ENCODE measurements around the gene VGLL4.

VGLL4 gene

DNA sequence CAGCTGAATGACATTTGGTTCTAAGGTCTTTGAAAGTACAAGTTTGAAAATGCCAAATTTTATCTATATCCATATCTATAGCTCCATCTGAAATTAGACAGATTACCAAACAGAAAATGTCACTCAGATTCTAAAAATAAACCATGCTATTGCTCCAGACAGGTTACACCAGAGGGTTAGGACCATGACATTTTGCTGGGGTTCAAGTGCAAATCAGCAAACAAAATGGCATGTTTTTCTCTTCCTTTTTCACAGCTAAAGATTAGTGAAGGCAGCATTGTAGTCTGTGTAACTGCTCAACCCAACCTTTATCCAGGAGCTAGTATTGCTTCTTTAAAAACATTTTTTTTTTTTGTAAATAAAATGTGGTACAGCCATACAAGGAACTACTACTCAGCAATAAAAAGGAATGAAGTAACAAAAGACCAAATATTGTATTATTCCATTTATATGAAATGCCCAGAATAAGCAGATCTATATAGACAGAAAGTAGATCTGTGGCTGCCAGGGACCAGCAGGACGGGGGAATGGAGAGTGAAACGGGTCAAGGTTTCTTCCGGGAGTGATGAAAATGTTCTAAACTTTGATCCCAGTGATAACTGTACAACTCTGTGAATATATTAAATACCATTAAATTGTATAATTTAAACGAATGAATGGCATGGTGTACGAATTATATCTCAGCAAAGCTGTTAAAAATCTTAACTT lies 18.2 kb downstream of the VGLL4 start:
- DNase-seq, result no peak

DNA sequence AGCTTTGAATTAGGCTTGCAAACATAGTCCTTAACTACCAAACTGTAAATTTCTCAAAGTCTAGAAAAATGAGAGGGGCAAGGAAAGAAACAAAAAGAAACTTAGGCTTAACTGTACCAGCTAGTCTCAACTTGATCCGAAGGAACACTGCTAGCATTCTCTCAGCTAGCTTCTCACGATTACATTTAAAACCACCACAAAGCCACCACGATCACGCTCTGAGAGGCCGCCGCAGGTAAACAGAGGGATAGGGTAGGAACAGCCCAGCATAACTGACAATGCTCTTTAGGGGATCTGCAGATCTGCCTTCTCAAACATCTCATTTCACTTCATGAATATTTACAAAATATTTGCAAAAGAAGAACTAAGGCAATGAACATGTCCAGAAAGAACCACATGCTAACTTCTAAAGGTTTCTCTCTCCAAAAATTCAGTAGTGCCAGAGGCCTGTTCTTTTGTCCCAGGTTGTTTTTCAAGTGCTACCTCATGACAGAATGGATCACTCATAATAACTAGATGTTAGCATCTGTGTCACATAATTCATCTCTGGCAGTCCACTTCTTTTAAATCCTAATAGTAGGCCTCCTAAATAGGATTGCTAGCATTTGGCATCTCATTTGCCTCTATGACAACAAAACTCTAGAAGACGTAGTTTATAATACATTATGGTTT lies 18.9 kb downstream of the VGLL4 start:
- DNase-seq, result peak in 1 of 2 experiments; percentile 73

DNA sequence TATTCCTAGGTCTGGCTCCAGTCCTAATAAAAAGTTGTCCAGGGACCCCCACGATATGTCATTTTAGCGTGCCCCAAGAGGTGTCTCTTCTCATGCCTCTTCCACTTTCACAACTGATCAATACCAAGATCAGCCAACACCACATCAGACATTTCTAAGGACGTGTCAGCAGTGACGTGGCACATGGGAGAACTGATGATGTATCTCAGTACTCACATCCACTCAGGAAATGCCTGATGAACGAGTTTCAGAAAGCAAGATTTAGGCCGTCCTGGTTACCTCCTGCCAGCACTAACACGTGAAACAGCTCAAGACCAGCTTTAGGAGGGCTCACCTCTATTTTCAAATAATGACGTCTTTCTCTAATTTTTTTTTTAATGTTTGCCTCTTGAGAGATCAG lies 19.6 kb downstream of the VGLL4 start:
- no peak for DNase-seq

DNA sequence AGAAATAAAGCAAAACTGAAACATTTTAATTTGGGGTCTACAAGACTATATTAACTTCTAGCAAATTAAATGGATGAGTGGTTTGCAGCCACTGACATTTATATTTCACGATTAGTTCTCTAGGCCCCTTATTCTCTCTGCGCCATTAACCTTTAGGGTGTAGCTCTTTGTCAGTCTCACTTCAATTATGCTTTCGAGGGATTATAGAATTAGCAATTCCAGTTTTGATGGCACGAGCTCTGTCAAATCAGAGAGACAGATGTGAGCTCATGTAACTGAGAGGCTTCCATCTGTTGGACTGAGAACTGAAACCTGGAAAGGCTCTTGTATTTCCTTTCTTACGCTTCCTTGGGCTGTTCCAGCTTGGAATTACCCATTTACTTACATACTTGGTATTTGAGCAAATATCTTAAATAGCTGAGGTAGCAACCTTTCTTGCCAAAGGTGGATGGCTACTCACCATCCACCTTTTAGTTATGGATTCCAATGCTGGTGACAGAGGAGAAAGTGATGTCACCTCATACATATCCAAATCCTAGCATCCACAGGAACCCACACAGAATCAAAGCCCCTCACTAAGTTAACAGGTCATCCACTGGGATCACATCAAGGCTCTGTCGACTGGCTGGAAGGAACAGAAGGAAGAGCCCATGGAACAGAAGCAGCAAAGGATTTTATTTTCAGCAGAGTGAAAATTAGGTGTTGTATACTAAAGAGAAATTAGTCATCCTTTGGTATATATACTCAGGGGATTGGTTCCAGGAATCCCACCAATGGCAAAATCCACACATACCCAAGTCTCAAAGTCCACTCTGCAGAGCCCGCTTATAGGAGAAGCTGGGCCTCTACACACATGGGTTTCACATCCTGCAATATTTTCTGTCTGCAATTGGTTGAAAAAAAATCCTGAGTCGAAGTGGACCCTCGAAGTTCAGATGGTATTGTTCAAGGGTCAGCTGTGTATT lies 20.8 kb downstream of the VGLL4 start:
- DNase-seq, result peak; percentile 91 to 97

DNA sequence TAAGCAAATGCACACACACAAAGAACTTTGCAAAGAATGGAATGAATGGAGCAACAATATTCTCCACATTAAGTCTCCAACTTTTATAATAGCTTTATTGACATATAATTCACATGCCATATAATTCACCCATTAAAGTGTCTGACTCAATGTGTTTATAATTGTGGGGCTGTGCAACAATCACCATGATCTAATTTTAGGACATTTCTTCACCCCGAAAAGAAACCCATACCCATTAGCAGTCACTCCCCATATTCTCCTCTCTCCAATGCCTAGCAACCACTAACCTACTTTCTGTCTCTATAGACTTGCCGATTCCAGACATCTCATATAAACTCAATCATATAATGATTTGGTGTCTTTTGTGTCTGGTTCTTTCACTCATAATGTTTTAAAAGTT lies 22.6 kb downstream of the VGLL4 start:
- DNase-seq, result no peak

DNA sequence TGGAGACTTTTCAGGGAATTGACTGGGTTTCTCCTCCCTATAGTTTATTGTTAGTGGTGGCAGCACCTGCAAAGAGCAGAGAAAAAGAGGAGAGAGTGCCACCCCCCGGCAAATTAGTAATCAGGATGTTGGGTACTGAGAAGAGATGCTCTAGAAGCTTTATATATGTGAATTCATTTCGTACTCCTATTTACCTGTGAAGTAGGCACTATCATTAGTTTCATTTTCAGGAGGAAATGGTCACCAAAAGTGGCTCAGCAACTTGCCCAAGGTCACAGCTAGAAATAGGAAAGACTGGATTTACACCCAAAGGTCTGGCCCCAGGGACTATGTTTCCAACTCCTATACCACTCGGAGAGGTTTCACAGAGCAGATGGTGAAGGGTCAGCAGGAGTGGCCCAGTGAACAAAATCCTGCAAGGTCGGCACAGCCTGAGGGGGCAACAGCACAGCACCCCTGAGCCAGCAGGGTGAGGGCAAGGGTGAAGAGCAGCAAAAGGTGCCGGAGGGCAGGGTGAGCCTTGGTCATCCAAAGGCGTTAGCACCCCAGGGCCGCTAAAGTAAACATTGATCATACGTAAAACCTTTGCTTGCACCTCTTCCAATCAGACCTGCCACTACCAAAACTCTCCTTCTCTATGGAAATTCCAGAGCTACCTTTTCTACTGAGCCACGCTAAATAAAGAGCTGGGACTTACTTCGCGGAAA lies 23.6 kb downstream of the VGLL4 start:
- DNase-seq, result peak in 1 of 2 experiments; percentile 68

DNA sequence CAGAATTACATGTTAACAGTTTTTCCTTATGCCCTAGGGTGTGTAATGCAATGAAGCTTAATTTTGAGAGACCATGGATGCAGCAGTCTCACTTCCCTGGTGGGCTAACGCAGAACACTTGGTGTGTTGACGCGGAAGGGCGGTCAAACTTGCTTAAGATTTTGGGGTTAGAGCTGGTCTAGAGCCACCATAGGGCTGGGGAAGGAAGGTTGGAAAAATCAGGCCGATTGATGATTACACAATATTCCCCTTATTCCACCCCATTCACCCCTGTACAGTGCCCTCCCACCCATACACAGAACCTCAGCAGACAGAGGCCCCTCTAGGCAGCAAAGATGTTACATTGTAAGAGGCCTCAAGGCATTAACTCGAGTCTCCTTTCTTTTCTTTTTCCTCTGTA lies 24.3 kb downstream of the VGLL4 start:
- no peak for DNase-seq

DNA sequence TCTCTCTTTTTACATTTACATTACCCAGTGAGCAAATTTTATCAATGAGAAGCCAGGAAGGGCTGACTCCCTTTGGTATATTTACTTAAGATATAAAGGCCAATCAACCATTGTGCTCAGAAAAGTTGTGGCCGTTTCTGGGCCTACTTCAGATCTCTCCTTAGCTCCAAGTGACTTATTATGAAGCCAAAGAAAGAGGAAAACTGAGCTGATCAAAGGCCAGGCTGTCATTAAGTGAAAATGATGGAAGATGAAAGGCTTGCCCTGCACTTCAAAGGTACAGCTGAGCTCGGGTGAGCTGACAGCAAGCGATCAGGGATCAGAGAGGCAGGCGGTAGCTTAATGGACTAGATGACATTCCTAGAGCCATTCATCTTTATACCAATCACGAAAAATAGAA lies 24.8 kb downstream of the VGLL4 start:
- no peak for DNase-seq

DNA sequence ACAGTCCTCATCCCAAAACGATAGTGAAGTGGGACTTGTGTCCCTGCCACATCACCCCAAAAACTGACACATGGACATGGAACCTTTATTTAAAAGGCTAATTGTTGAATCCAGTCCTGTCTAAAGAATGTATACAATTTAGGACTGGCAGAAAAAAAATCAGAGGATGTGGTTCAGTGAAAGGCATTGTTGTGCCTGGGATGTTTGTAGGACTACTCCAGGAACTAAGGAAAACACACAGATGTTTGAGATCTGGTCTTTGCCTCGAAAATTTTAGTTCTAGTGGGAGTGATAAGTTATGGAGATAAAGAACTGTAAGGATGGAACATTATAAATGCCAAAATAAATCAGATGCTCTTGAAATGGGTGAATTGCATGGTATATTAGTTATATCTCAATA lies 27.2 kb downstream of the VGLL4 start:
- DNase-seq, result no peak

DNA sequence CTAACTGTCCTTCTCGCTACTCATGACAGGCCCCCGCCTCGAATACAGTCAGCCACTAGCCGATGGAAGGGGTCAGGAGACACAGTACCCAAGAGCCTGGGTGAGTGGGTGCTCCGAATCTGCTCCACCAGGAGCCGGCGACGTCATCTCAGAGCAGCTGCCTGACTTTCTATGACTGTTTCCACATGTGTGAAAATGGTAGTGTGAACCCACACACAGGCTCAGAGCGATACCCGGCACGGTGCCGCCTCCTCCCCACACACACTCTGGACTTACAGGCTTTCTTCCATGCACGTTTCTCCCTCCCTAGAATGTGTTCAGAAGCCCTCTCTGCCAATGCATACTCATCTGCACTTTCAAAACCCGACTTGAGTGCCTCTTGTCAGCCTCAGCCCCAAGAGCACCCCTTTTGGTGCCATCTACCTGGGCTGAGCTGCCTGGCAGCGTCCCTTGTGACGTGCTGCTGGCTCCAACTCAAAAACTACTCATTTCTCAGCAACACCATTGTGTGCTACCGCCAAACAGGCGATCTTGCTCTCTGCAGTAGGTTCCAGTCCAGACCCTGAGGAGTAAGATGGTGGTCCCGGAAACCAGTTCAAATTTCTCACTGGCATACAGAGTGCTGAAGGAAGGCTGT lies 29.7 kb downstream of the VGLL4 start:
- DNase-seq, result no peak

DNA sequence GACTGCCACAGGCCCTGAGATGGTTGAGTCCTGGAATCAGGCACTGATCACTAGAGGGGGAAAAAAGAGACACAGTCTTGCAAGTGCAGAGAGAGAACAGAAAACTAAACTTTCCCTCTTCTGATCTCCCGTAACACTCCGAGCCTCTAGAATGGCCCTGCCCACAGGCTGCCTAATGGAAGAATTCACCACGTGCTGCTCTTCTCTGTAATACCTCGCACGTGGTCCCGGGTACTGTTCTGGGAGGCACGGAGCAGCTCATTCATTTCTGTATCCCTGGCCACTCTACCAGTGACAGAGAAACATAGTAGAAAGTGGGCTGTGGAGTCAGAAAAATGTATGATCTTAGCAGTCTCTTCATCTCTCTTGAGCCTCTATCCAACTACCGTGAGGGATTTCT lies 30.4 kb downstream of the VGLL4 start:
- DNase-seq, result no peak

DNA sequence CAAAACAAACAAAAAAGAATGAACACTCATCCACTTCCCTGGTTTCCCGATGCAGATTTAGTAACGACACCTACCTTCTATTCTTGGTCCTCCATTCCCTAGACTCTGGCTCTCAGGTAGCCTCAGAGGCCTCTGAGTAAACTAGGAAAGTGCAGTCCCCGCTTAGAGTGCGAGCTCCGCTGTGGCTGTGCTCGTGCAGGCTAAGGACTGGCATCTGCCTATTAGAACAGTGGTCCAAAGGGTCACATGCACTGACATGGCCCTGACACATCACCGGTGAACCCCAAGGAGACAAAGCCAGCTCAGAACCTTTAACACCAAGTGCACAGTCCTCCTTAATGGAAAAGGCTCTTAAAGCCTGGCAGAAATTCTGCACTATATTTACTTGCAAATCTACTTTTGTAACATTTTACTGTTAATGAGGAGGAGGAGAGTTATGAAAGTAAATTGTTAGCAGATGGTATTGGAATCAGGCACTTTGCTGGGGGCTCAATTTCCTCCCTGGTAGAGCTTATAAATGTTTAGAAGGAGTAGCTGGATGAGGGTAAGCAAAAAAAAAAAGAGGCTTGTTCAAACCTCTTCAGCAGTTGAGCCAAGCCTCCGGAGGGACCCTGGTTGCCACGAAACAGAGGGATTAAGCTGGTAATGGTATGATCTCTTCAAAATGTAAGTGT lies 31.1 kb downstream of the VGLL4 start:
- peak; percentile 89 for DNase-seq

DNA sequence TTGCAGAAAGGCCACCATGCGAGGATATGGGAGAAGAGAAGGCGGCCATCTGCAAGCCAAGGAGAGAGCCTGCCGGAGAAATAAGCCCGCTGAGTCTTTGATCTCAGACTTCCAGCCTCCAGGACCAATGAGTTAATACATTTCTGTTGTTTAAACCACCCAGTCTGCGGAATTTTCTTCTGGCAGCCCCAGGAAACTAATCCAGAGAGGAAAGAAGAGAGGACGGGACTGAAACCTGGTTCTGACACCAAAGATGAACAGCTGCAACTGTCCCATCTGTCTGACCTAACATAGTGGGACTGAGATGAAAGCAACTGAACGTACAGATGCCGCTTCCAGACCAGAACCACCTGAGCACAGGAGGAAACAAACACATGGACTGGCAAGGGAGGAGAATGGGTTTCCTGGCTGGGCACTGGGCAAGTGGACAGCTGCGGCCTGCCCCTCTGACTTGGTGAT lies 32.3 kb downstream of the VGLL4 start:
- peak; percentile 77 to 80 for DNase-seq

DNA sequence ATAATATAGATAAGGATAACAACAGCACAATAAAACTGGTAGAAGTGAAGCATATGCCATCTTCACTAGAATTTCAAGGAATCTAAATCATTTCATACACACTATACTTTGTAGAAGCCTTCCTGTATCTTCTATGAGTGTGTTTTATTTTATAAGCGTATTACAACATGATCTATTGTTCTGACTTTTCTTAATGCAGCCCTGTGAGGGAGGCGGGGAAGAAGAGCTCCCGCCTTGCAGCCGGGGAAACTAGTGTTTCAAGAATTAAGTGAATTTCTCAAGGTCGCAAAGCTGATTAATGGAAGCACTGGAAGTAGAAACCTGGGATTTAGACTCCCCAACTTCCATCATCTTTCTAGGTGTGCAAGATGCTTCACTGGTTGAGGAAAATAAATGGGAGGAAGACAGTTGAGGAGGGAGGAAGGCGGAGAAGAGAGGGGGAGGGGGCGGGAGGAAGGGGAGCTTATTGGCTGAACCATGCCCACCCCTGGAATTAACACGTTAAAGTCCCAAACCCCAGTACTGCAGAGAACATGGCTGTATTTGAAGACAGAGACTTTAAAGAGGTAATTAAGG lies 32.9 kb downstream of the VGLL4 start:
- DNase-seq, result no peak

DNA sequence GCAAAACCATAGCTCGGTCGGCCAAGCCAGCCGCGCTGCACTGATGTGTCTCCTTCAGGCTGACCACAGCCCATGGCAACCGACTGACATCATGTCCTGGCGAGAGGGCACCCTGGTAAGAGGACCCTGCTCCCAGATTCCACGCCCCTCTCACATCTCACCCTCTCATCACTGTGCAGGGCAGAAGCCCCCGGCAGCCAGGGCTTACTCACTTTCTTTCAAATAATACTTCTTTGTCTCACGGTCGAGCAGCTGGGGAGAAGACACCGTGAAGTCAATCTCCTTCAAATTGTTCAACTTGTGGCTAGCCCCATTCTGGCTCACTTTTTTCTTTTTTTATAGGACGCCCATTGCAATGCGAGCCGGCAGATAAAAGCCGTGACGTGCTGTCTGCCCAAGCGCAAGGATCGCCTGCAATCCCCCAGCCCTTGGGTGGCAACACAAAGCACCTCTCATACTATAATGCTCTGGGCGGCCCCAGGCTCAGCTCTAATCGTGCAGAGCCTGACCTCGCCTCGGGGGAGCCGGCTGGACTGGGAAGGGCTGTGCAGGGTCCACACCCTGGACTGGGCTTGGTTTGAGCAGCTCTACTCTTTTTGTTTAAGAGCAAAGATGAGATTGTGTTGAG lies 33.6 kb downstream of the VGLL4 start:
- DNase-seq, result peak; percentile 20 to 38

DNA sequence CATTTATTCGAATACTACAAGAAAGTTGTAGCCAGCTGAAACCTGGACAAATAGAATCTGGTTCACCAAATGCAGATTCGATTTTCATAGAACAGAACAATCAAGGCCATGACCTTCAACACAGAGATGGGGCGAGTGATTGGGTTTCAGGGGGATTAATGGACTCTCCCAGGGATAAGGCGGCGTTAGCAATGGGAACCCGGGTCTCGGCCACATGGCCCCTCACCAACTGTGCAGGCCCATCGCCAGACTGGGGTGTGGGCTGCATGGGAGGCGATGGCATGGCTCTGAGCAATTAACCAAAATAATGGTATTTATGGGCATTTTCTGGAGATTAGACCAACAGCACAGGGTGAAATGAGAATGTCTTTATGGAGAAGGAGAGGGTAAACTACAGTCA lies 34.2 kb downstream of the VGLL4 start:
- DNase-seq, result peak in 1 of 2 experiments; percentile 24

DNA sequence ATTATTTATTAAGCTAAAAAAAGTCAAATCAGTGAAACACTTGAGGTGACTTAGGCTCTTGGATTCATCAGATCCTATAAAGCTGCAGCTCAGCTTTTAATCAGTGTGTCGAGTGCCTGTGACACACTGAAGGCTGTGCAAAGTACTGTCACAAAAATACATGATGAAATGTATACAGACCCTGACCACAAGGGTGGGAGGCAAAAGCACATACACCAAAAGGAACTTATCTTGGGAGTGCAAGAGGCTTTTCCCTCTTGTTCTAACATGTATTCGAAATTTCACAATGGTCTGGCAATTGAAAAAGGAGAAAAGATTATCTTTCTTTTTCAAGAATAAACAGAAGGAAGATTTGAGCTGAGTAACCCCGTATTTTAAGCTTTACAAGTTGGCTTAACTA lies 35.9 kb downstream of the VGLL4 start:
- DNase-seq, result peak in 1 of 2 experiments; percentile 39

DNA sequence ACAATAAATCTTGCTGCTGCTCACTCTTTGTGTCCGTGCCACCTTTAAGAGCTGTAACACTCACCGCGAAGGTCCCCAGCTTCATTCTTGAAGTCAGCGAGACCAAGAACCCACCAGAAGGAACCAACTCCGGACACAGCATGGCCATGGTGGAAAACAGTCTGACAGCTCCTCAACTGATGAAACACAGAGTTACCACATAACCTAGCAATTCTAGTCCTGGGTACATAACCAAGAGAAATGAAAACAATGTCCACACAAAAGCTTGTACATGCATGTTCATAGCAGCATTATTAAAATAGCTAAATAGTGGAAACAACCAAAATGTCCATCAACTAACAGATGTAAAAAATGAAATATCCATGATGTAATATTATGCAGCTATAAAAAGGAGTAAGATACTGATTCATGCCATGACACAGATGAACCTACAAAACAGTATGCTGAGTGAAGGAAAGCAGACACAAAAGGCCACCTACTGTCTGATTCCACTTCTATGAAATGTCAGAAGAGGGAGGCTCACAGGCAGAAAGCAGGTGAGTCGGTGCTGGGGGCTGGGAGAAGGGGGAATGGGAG lies 36.8 kb downstream of the VGLL4 start:
- DNase-seq, result no peak

DNA sequence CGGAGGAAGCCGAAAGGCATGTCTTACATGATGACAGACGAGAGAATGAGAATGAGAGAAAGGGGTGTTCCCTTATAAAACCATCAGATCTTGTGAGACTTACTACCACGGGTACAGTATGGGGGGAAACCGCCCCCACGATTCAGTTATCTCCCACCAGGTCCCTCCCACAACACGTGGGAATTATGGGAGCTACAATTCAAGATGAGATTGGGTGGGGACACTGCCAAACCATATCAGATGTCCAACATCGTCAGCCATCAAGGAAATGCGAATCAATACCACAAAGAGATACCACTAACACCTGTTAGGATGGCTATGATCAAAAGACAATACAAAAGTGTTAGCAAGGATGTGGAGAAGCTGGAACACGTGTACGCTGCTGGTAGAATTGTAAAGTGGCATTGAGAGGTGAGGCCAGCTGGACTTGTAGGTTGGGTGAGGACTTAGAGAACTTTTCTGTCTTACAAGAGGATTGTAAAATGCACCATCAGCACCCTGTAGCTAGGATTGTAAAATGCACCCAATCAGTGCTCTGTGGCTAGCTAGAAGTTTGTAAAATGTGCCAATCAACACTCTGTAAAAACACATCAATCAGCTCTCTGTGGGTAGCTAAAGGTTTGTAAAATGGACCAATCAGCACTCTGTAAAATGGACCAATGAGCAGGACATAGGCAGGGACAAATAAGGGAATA lies 37.5 kb downstream of the VGLL4 start:
- DNase-seq, result no peak

DNA sequence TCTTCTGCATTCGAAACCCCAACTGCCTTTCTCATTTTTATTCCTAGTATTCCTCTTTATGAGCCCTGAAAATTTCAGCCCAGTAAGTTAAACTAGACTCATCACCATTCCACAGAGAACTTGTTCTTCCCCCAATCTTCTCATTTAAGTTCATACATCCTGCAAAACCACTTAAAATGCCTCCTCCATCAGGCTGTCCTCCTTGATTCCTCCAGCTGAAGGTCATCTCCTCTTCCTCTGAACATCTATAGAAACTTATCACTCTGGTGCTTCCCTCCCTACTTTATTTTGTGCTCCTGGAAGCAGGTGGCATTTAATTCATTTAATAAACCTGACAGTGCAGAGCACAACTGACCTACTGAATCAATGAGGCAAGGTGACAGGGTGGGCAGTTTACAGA lies 38.3 kb downstream of the VGLL4 start:
- DNase-seq, result no peak

All from NCI-H524 (cell line).